NCI-H1694 (cell line): ENCODE measurements around the gene MAML2.

Experiments used
- DNase-seq: peaks from one replicate; lab custom pipeline; 2025; lab: John Stamatoyannopoulos, UW

MAML2 gene

GRCh38 chr11:96036863-96037262 lies 306.1 kb downstream of the MAML2 start:
- no peak for DNase-seq

- no peak for DNase-seq
Measured at GRCh38 chr11:96035740-96036078, 307.3 kb downstream of the MAML2 start.

- DNase-seq = no peak
Measured at GRCh38 chr11:96035031-96035739, 307.8 kb downstream of the MAML2 start.

- DNase-seq = no peak
Measured at GRCh38 chr11:96033599-96033998, 309.4 kb downstream of the MAML2 start.

- DNase-seq = no peak
Measured at GRCh38 chr11:96033095-96033494, 309.9 kb downstream of the MAML2 start.

- no peak for DNase-seq
Measured at GRCh38 chr11:96028746-96029145, 314.2 kb downstream of the MAML2 start.

GRCh38 chr11:96027021-96027420 lies 316.0 kb downstream of the MAML2 start:
- DNase-seq = no peak

GRCh38 chr11:96026310-96026709 lies 316.7 kb downstream of the MAML2 start:
- DNase-seq = no peak

GRCh38 chr11:96024666-96025065 lies 318.3 kb downstream of the MAML2 start:
- no peak for DNase-seq

GRCh38 chr11:96023275-96023674 lies 319.7 kb downstream of the MAML2 start:
- DNase-seq = no peak

GRCh38 chr11:96021901-96022650 lies 320.9 kb downstream of the MAML2 start:
- no peak for DNase-seq

- DNase-seq = no peak
Measured at GRCh38 chr11:96019810-96020747, 322.9 kb downstream of the MAML2 start.

- no peak for DNase-seq
Measured at GRCh38 chr11:96019281-96019680, 323.7 kb downstream of the MAML2 start.

GRCh38 chr11:96017856-96018255 lies 325.1 kb downstream of the MAML2 start:
- no peak for DNase-seq

GRCh38 chr11:96016978-96017502 lies 326.0 kb downstream of the MAML2 start:
- DNase-seq = no peak

GRCh38 chr11:96015906-96016565 lies 327.0 kb downstream of the MAML2 start:
- DNase-seq = no peak

- DNase-seq = no peak
Measured at GRCh38 chr11:96014217-96014616, 328.8 kb downstream of the MAML2 start.

- DNase-seq = no peak
Measured at GRCh38 chr11:96013461-96014213, 329.4 kb downstream of the MAML2 start.

GRCh38 chr11:96012086-96012824 lies 330.7 kb downstream of the MAML2 start:
- peak; percentile 23 for DNase-seq

GRCh38 chr11:96010683-96011082 lies 332.3 kb downstream of the MAML2 start:
- DNase-seq = no peak
